H1 (cell line): ENCODE measurements around the gene VENTX. TPM values are rescaled to one million over a fixed set of nuclear protein-coding genes. Genes with fewer than 3 reads are reported as not detected.
A peak's percentile ranks its signal among the peaks of the same experiment; 100 is the strongest.

Experiments used
- CTCF ChIA-PET: fragments of 300-600 bp; sonication (Branson Sonifier 250); formaldehyde crosslinking; loops from one replicate; lab custom pipeline; 2021; ENCODE audit not compliant: partially characterized antibody; lab: Charles Lee
- POLR2A ChIA-PET: fragments of 300-600 bp; sonication (Branson Sonifier 250); formaldehyde crosslinking; loops from one replicate; lab custom pipeline; 2021; ENCODE audit warnings: inconsistent platforms; ENCODE audit not compliant: partially characterized antibody; lab: Charles Lee
- DNase-seq, 2 experiments: peaks; one replicate each; pipeline versions ENCODE4 v3.0.0 to v3.0.0-alpha.2; 2010 to 2022; ENCODE audit warnings: low spot score in 2 of 2, low read depth in 1 of 2, mixed read lengths in 1 of 2
- FAIRE-seq: peaks from 2 replicates; lab custom pipeline; 2011; peaks lifted over from hg19 to GRCh38; lab: Jason Lieb, UNC
- H2AFZ ChIP-seq: 2 replicates; pipeline ENCODE4 v1.8.1; 2012; ENCODE audit warnings: low read length, inconsistent platforms
- H2AK5ac ChIP-seq: 2 replicates; pipeline ENCODE4 v1.6.1; 2013; ENCODE audit warnings: low read depth, low read length
- H2BK120ac ChIP-seq: replicated peaks from 2 replicates; pipeline ENCODE3; 2013; ENCODE audit warnings: low read depth, low read length, inconsistent platforms
- H2BK12ac ChIP-seq: 2 replicates; pipeline ENCODE4 v1.6.1; 2013; ENCODE audit warnings: low read depth, low read length
- H2BK15ac ChIP-seq: 2 replicates; pipeline ENCODE4 v1.6.1; 2013; ENCODE audit warnings: low read length
- H2BK20ac ChIP-seq: 2 replicates; pipeline ENCODE4 v1.6.1; 2013; ENCODE audit warnings: low read length
- H2BK5ac ChIP-seq: 2 replicates; pipeline ENCODE4 v1.6.1; 2013; ENCODE audit warnings: low read depth, low read length
- H3K14ac ChIP-seq: 2 replicates; pipeline ENCODE4 v1.6.1; 2013; ENCODE audit warnings: inconsistent platforms; ENCODE audit not compliant: insufficient read length
- H3K18ac ChIP-seq: 2 replicates; pipeline ENCODE4 v1.6.1; 2013; ENCODE audit warnings: low read length; ENCODE audit errors: extremely low read depth
- H3K23ac ChIP-seq: 2 replicates; pipeline ENCODE4 v1.6.1; 2013; ENCODE audit warnings: inconsistent platforms; ENCODE audit not compliant: insufficient read length
- H3K23me2 ChIP-seq: 2 replicates; pipeline ENCODE4 v1.6.1; 2013; ENCODE audit warnings: low read depth, low read length
- H3K27ac ChIP-seq: 2 replicates; pipeline ENCODE4 v1.6.1; 2011; ENCODE audit warnings: low read depth, low read length, inconsistent platforms
- H3K27me3 ChIP-seq, 4 experiments: replicated peaks in 1 of 4; 1 replicate in 1 of 4; 2 replicates in 3 of 4; pipeline versions ENCODE4 v1.6.1 to v1.8.1; 2011 to 2013; ENCODE audit warnings: low read length in 3 of 4, mild to moderate bottlenecking in 3 of 4, inconsistent platforms in 2 of 4, mixed read lengths in 2 of 4, moderate library complexity in 1 of 4; ENCODE audit not compliant: control insufficient read depth in 3 of 4, insufficient read depth in 3 of 4; ENCODE audit errors: extremely low read depth in 1 of 4
- H3K36me3 ChIP-seq, 4 experiments: 2 replicates each; pipeline versions ENCODE4 v1.6.1 to v1.8.1; 2011 to 2013; ENCODE audit warnings: mild to moderate bottlenecking in 4 of 4, low read length in 3 of 4, moderate library complexity in 2 of 4, control low read depth in 1 of 4, inconsistent platforms in 1 of 4; ENCODE audit not compliant: insufficient read depth in 4 of 4, control insufficient read depth in 2 of 4
- H3K4ac ChIP-seq: replicated peaks from 2 replicates; pipeline ENCODE3; 2013; ENCODE audit warnings: low read length, low read depth, mixed read lengths, inconsistent platforms; ENCODE audit not compliant: insufficient read length
- H3K4me1 ChIP-seq, 4 experiments: replicated peaks in 1 of 4; 1 replicate in 1 of 4; 2 replicates in 3 of 4; pipeline versions ENCODE4 v1.6.1 to v1.8.1; 2011 to 2013; ENCODE audit warnings: low read length in 3 of 4, inconsistent platforms in 2 of 4, mixed read lengths in 1 of 4; ENCODE audit not compliant: insufficient read depth in 4 of 4, control insufficient read depth in 3 of 4
- H3K4me2 ChIP-seq, 2 experiments: 2 replicates each; pipeline versions ENCODE4 v1.6.1 to v1.8.1; 2011 to 2013; ENCODE audit warnings: low read depth in 2 of 2, low read length in 2 of 2, control low read depth in 1 of 2, inconsistent platforms in 1 of 2, mild to moderate bottlenecking in 1 of 2; ENCODE audit not compliant: insufficient read depth in 1 of 2
- H3K4me3 ChIP-seq, 4 experiments: fragments of 200-600, 300-600 bp in 1 of 4; sonication (generic), shearing (Covaris generic), sonication (Bioruptor Twin) in 1 of 4; 2 replicates each; pipeline versions ENCODE4 v1.5.1 to v1.8.1; 2011 to 2016; ENCODE audit warnings: low read length in 4 of 4, low read depth in 3 of 4, control low read depth in 2 of 4, inconsistent platforms in 2 of 4, mild to moderate bottlenecking in 2 of 4, mixed read lengths in 1 of 4, moderate library complexity in 1 of 4; ENCODE audit not compliant: insufficient read depth in 2 of 4; ENCODE audit errors: extremely low read depth in 1 of 4
- H3K56ac ChIP-seq: replicated peaks from 2 replicates; pipeline ENCODE3; 2013; ENCODE audit warnings: low read depth, mild to moderate bottlenecking, mixed read lengths, low read length, inconsistent platforms; ENCODE audit not compliant: insufficient read length
- H3K79me1 ChIP-seq: 2 replicates; pipeline ENCODE4 v1.6.1; 2013; ENCODE audit warnings: low read depth, low read length, control low read depth
- H3K79me2 ChIP-seq, 2 experiments: 2 replicates each; pipeline versions ENCODE4 v1.6.1 to v1.8.1; 2012 to 2013; ENCODE audit warnings: low read length in 2 of 2, mild to moderate bottlenecking in 2 of 2, inconsistent platforms in 1 of 2; ENCODE audit not compliant: insufficient read depth in 2 of 2, control insufficient read depth in 1 of 2
- H3K9ac ChIP-seq, 4 experiments: replicated peaks in 1 of 4; 1 replicate in 1 of 4; 2 replicates in 3 of 4; pipeline versions ENCODE4 v1.6.1 to v1.8.1; 2011 to 2013; ENCODE audit warnings: low read depth in 3 of 4, low read length in 3 of 4, control low read depth in 2 of 4, mild to moderate bottlenecking in 2 of 4, moderate library complexity in 2 of 4, inconsistent platforms in 1 of 4; ENCODE audit errors: extremely low read depth in 1 of 4
- H3K9me3 ChIP-seq, 2 experiments: 2 replicates each; pipeline versions ENCODE4 v1.6.1 to v1.8.1; 2012 to 2013; ENCODE audit warnings: mild to moderate bottlenecking in 2 of 2, moderate library complexity in 2 of 2, control low read depth in 1 of 2, inconsistent platforms in 1 of 2, low read depth in 1 of 2, low read length in 1 of 2, mixed read lengths in 1 of 2; ENCODE audit not compliant: insufficient read depth in 2 of 2
- H4K20me1 ChIP-seq, 2 experiments: replicated peaks in 1 of 2; 2 replicates each; pipeline versions ENCODE3 to v1.8.1; 2011 to 2013; ENCODE audit warnings: inconsistent platforms in 2 of 2, low read length in 2 of 2, mild to moderate bottlenecking in 1 of 2; ENCODE audit not compliant: insufficient read depth in 2 of 2, control insufficient read depth in 1 of 2
- H4K5ac ChIP-seq: 2 replicates; pipeline ENCODE4 v1.6.1; 2013; ENCODE audit warnings: low read length, low read depth, mixed read lengths, inconsistent platforms; ENCODE audit not compliant: insufficient read length
- H4K8ac ChIP-seq: 2 replicates; pipeline ENCODE4 v1.8.0; 2013; ENCODE audit warnings: mild to moderate bottlenecking, moderate library complexity, low read length, inconsistent platforms; ENCODE audit not compliant: insufficient read depth; ENCODE audit errors: extremely low read depth
- H4K91ac ChIP-seq: replicated peaks from 2 replicates; pipeline ENCODE3; 2013; ENCODE audit warnings: low read length, mixed read lengths, inconsistent platforms; ENCODE audit not compliant: insufficient read length
- BACH1 ChIP-seq: IDR thresholded peaks from 2 replicates; pipeline ENCODE4 v1.6.1; 2012; ENCODE audit warnings: low read length, improper control_type of control experiment
- EGR1 ChIP-seq: IDR thresholded peaks from 2 replicates; pipeline ENCODE4 v1.6.1; 2011; ENCODE audit warnings: low read depth, low read length, borderline replicate concordance
- EP300 ChIP-seq, 2 experiments: IDR thresholded peaks; 1 replicate in 1 of 2; 2 replicates in 1 of 2; pipeline ENCODE4 v1.6.1; 2011 to 2012; ENCODE audit warnings: low read depth in 2 of 2, low read length in 2 of 2, mild to moderate bottlenecking in 2 of 2, borderline replicate concordance in 1 of 2, inconsistent platforms in 1 of 2, moderate library complexity in 1 of 2
- JUND ChIP-seq: IDR thresholded peaks from 2 replicates; pipeline ENCODE4 v1.6.1; 2011; ENCODE audit warnings: mild to moderate bottlenecking, improper control_type of control experiment, low read length
- KDM4A ChIP-seq: IDR thresholded peaks from one replicate; pipeline ENCODE4 v1.7.1; 2012; ENCODE audit warnings: low read depth, mild to moderate bottlenecking, moderate library complexity, low read length, inconsistent platforms; ENCODE audit not compliant: severe bottlenecking
- SIN3A ChIP-seq, 2 experiments: IDR thresholded peaks in 1 of 2; conservative IDR thresholded peaks in 1 of 2; 2 replicates each; pipeline ENCODE4 v1.6.1; 2011 to 2012; ENCODE audit warnings: low read length in 2 of 2, improper control_type of control experiment in 1 of 2, low read depth in 1 of 2, mild to moderate bottlenecking in 1 of 2
- WGBS, 2 experiments: shearing (Covaris generic) in 1 of 2; methylation state at CpG; one replicate each; pipeline versions ENCODE4 v1.1.6 to v1.1.7; 2013 to 2015; ENCODE audit warnings: low lambda C conversion rate in 2 of 2, mixed read lengths in 2 of 2, inconsistent platforms in 1 of 2, low coverage in 1 of 2, missing lambda C conversion rate in 1 of 2; ENCODE audit not compliant: insufficient replicate concordance in 2 of 2, insufficient coverage in 1 of 2, insufficient read length in 1 of 2; ENCODE audit errors: extremely low coverage in 1 of 2, missing lambda C conversion rate in 1 of 2; 5-methylcytosine and 5-hydroxymethylcytosine counted together
- polyA plus RNA-seq, 7 experiments: library from polyadenylated mRNA; depleted of rRNA in 3 of 7; stranded (reverse) in 5 of 7; unstranded in 2 of 7; fragments of >200 nt in 5 of 7; fragments of 200-250 nt in 2 of 7; gene quantifications; 1 replicate in 5 of 7; 2 replicates in 1 of 7; 4 replicates in 1 of 7; pipeline versions ENCODE4 v1.2.1 to v1.2.3, GENCODE V29; 2011 to 2013; ENCODE audit warnings: missing spikeins in 2 of 7, mixed read lengths in 2 of 7
- total RNA-seq: library from RNA; stranded (reverse); fragmentation: NEBNext Ultra II Directional; extraction: Animal tissue kit (Norgen Biotek cat#: 25700); gene quantifications from 2 replicates; pipeline ENCODE4 v1.2.1, GENCODE V29; 2021

Gene VENTX
- total and polyA plus RNA-seq, 2 of the 8 experiments (the other 6 are each of a cell fraction or from before 2014, with no cell fraction given): 5.6 TPM

DNA sequence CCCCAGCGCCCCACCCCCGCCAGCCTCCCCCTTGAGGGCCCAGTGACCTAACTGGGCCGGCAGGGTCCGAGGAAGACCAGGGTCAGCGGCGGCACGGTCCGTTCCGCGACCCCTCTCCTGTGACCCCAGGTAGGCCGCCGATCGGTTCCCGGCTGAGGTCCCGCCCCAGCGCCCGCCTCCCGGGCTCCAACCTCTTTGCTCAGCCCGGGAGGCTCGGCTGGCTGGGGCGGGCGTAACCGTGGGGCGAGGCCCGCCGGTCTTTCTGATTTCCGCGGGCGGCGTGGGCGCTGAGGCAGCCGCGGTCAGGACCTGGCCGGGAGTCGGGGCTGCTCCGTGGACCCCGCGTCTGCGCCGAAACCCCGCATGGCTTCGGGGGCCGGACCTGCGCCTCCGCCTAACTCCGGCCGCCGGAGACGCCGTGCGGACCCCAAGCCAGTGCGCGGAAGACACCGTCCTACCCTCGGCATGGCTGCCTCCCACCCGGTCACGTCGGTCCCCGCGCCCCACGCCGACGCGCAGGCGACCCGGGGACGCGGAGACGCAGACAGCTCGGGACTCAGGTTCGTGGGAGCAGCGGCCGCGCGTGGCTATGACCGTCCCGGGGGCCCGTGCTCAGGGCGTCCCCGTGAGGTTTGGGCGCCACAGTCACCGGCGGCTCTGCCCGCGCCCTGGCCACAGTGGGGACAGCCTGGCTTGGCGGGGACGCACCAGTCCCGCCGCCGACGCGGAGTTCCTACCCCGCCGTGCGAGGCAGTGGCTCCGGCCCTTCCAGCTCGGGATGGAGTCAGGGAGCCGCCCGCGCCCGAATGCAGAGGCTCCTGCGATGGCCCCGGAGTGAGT, 1.0 kb upstream of the VENTX start:
- Histone ChIP-seq H3K27ac (no peak overlapping the region), H3K23ac (no peak overlapping the region), H3K4me3 (peak overlapping the region; percentile 40 to 62 (median 50)), H3K27me3 (peaks cover 23 to 49% (median 45%) of the 10 kb centered on the region in 4 experiments), H2BK120ac (no peak overlapping the region), H4K8ac (peak overlapping the region; percentile 74), H4K91ac (peak overlapping the region; percentile 85), H4K5ac (no peak overlapping the region), H2BK12ac (peak overlapping the region; percentile 75; the same call in 1 of the 2 replicates), H3K4ac (peak overlapping the region; percentile 32), H3K23me2 (peaks cover 12% of the 10 kb centered on the region; the same call in 1 of the 2 replicates), H3K79me1 (peaks cover 2% of the 10 kb centered on the region; the same call in 1 of the 2 replicates), H3K56ac (no peak overlapping the region), H2BK15ac (no peak overlapping the region), H3K4me1 (peaks cover 3 to 35% (median 17%) of the 10 kb centered on the region in 4 experiments), H3K14ac (no peak overlapping the region), H4K20me1 (no peaks in the 10 kb centered on the region), H2BK20ac (no peak overlapping the region; the same call in 1 of the 2 replicates), H2AFZ (no peak overlapping the region), H3K36me3 (peaks cover 0 to 5% (median 2%) of the 10 kb centered on the region in 4 experiments; a peak in 2 of 8 replicates), H3K18ac (peak overlapping the region; percentile 71), H2AK5ac (no peak overlapping the region), H3K4me2 (peak overlapping the region; percentile 91 to 92), H2BK5ac (no peak overlapping the region), H3K9ac (no peak overlapping the region; a peak in 1 of 7 replicates), H3K9me3 (peaks cover 0 to 2% of the 10 kb centered on the region in 2 experiments; a peak in 1 of 4 replicates), H3K79me2 (no peaks in the 10 kb centered on the region)
- FAIRE-seq (no peak), DNase-seq (no peak)
- 4% methylated on average over 24 of the region's 103 CpGs; no CpG with 5 or more reads in 1 of the 2 experiments for WGBS, 2 experiments
- ChIA-PET POLR2A (interaction anchor here (1.0 kb wide), 1 partner anchor 9 kb away, joined by 3 read pairs; no protein-coding TSS in a partner anchor), CTCF (no interaction called here)
- TF ChIP-seq KDM4A: peak; percentile 36
- no peak for TF ChIP-seq EP300 (IDR thresholded peaks at IDR 0.05; ENCODE audit: borderline replicate concordance in 1 of 2, low read depth in 2 of 2, low read length in 2 of 2)
- TF ChIP-seq EGR1: no peak
- 0 out of 2 replicates have a peak, but pooled peaks have one; percentile 10 for TF ChIP-seq BACH1
- TF ChIP-seq JUND: no peak
- TF ChIP-seq SIN3A (conservative IDR thresholded peaks at IDR 0.05 in 1 of 2, IDR thresholded peaks at IDR 0.05 in 1 of 2; ENCODE audit: low read depth in 1 of 2, low read length in 2 of 2): no peak
